ENCODE data around the gene HK3. TPM values are rescaled to one million over a fixed set of nuclear protein-coding genes. Genes with fewer than 3 reads are reported as not detected.

HK3 gene, protein sequence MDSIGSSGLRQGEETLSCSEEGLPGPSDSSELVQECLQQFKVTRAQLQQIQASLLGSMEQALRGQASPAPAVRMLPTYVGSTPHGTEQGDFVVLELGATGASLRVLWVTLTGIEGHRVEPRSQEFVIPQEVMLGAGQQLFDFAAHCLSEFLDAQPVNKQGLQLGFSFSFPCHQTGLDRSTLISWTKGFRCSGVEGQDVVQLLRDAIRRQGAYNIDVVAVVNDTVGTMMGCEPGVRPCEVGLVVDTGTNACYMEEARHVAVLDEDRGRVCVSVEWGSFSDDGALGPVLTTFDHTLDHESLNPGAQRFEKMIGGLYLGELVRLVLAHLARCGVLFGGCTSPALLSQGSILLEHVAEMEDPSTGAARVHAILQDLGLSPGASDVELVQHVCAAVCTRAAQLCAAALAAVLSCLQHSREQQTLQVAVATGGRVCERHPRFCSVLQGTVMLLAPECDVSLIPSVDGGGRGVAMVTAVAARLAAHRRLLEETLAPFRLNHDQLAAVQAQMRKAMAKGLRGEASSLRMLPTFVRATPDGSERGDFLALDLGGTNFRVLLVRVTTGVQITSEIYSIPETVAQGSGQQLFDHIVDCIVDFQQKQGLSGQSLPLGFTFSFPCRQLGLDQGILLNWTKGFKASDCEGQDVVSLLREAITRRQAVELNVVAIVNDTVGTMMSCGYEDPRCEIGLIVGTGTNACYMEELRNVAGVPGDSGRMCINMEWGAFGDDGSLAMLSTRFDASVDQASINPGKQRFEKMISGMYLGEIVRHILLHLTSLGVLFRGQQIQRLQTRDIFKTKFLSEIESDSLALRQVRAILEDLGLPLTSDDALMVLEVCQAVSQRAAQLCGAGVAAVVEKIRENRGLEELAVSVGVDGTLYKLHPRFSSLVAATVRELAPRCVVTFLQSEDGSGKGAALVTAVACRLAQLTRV
- 1 to 10 TPM in 1 of 2 donors, under 1 TPM in 1; 0.49 to 1.6 TPM for polyA plus RNA-seq

DNA sequence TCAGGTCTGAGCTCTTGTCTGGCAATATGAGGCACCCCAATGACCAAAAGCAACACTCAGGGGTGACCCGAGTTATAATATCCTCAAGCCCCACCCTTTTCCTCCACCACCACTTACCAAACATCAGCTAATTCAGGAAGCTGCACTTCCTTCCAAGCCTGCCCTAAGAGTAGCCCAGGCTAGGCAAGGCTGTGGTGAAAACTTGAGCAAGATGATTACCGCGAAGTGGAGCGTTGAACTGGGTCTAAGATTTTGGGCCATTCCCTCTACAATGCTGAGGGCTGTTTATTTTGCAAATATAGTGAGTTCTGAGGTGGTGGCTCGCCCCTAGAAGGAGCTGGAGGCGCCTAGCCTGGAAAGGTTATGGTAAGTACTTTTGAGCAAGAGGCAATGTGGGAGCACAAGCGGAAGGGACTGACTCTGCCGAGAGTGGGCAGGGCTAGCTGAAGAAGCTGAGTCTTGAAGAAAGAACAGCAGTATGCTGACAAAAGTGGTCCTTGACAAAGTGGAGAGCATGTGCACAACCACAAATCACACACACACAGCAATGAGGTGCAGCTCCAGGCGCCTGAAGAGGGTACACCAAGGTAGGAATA, at the start of gene HK3:
TSS of gene HK3 (minus strand) at position 51 of the 596 bp plus-strand sequence. CDS start 3,187 bp downstream, outside the sequence.
- H3K27ac ChIP-seq (ENCODE audit: low read depth in 2 of 2, low read length in 1 of 2): no peak within 1 kb of the TSS
- 66 to 70% methylated on average over 9 of the region's 9 CpGs for WGBS, 2 donors
- H3K9me3 ChIP-seq (ENCODE audit: control insufficient read depth in 2 of 2, insufficient read depth in 1 of 2, low read depth in 1 of 2, low read length in 1 of 2): no peaks in the 10 kb centered on the region
- H3K4me3 ChIP-seq (ENCODE audit: low read depth in 1 of 2, low read length in 2 of 2): no peak within 1 kb of the TSS
- no peaks in the 10 kb centered on the region for H3K27me3 ChIP-seq (ENCODE audit: control insufficient read depth in 1 of 2, insufficient read depth in 2 of 2, low read length in 2 of 2)
- H3K36me3 ChIP-seq (ENCODE audit: control insufficient read depth in 2 of 2, insufficient read depth in 2 of 2, low read length in 1 of 2): peaks cover 7% of the 10 kb centered on the region in 2 donors
- H3K4me1 ChIP-seq (ENCODE audit: control insufficient read depth in 2 of 2, insufficient read depth in 2 of 2, low read length in 1 of 2): no peaks in the 10 kb centered on the region

DNA sequence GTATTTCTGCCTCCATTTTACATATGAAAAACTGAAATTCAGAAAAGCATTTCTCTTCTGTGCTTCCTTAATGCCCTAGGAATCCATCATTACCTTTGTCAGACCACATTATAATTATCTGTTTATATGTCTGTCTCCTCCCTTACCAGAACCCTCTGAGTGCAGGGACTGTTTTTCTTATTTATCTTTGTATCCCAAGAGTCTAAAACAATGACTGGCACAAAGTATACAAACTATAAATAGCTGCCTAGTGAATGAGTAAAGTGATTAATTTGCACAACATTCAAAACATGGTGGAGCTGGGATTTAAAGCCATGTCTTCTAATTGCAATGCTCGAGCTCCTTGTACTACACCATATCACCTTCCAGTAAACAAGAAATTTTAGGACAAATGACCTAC, 49.3 kb upstream of the HK3 start:
- Histone ChIP-seq H3K27ac (ENCODE audit: low read depth in 2 of 2, low read length in 1 of 2) (no peak overlapping the region), H3K4me3 (ENCODE audit: low read depth in 1 of 2, low read length in 2 of 2) (no peak overlapping the region), H3K27me3 (ENCODE audit: control insufficient read depth in 1 of 2, insufficient read depth in 2 of 2, low read length in 2 of 2) (no peaks in the 10 kb centered on the region), H3K9me3 (ENCODE audit: control insufficient read depth in 2 of 2, insufficient read depth in 1 of 2, low read depth in 1 of 2, low read length in 1 of 2) (no peaks in the 10 kb centered on the region), H3K36me3 (ENCODE audit: control insufficient read depth in 2 of 2, insufficient read depth in 2 of 2, low read length in 1 of 2) (peaks cover 2% of the 10 kb centered on the region in 2 donors), H3K4me1 (ENCODE audit: control insufficient read depth in 2 of 2, insufficient read depth in 2 of 2, low read length in 1 of 2) (no peaks in the 10 kb centered on the region)
- WGBS, 2 donors: 66 to 71% methylated on average over 1 of the region's 1 CpG

DNA sequence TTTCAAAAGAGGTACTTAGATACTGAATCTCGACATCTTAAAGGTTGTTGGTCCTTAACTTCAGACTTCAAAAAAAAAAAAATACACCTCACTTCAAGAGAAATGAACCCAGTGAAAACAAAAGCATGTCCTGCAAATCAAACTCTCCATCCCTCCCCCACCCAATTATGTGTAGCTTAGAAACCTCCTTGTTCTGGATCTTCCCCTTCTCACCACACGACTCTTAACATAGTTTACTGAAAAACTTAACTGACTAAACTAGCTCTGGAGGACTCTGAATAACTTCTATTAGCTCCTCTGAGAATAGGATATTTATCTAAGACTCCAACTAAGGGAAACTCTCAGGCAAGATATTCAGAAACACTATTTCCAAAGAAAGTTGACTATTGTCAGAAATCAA, 48.7 kb upstream of the HK3 start:
- WGBS, 2 donors: 84 to 88% methylated on average over 2 of the region's 2 CpGs
- Histone ChIP-seq H3K27ac (ENCODE audit: low read depth in 2 of 2, low read length in 1 of 2) (no peak overlapping the region), H3K36me3 (ENCODE audit: control insufficient read depth in 2 of 2, insufficient read depth in 2 of 2, low read length in 1 of 2) (peaks cover 2% of the 10 kb centered on the region in 2 donors), H3K4me1 (ENCODE audit: control insufficient read depth in 2 of 2, insufficient read depth in 2 of 2, low read length in 1 of 2) (peaks cover 0 to 2% of the 10 kb centered on the region in 2 donors), H3K9me3 (ENCODE audit: control insufficient read depth in 2 of 2, insufficient read depth in 1 of 2, low read depth in 1 of 2, low read length in 1 of 2) (no peaks in the 10 kb centered on the region), H3K4me3 (ENCODE audit: low read depth in 1 of 2, low read length in 2 of 2) (no peak overlapping the region), H3K27me3 (ENCODE audit: control insufficient read depth in 1 of 2, insufficient read depth in 2 of 2, low read length in 2 of 2) (no peaks in the 10 kb centered on the region)

DNA sequence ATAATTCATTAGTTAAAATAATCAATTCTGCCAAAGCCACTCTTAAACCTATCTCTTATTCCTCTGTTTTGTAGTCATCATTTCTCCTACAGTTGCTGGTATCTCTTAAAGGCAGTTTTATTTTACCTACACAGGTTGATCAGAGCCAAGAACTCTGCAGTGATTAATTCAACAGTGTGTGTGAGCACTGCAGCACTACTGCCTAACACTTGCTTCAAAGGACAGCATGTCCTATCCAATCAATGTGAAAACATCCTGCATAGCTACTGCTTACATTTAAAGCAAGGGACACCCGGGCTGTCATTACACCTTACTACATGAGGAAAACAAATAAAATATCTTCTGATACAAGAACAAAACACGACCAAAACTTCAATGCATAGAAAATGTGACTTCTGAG, 45.1 kb upstream of the HK3 start:
- Histone ChIP-seq H3K4me3 (ENCODE audit: low read depth in 1 of 2, low read length in 2 of 2) (no peak overlapping the region), H3K36me3 (ENCODE audit: control insufficient read depth in 2 of 2, insufficient read depth in 2 of 2, low read length in 1 of 2) (peaks cover 2% of the 10 kb centered on the region in 2 donors)

DNA sequence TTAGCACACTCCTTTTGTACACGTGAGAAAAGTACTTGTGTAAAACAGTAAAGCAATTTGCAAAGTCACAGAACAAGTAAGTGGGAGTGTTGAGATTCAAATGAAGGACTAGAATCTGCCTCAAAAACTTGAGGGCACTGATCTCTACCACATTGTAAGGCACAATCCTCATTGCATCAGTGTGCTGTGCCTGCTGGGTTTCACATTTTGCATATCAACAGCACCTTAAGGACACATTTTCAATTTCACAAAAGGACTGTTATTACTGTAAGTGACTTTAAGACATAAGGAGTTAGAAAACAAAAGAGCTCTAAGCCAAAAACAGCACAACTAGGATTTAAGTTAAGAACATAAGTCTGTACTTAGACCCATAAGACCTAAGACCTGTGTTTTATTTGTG, 44.7 kb upstream of the HK3 start:
- no peaks in the 10 kb centered on the region for H3K27me3 ChIP-seq (ENCODE audit: control insufficient read depth in 1 of 2, insufficient read depth in 2 of 2, low read length in 2 of 2)
- H3K9me3 ChIP-seq (ENCODE audit: control insufficient read depth in 2 of 2, insufficient read depth in 1 of 2, low read depth in 1 of 2, low read length in 1 of 2): no peaks in the 10 kb centered on the region
- WGBS, 2 donors: 68 to 72% methylated on average over 1 of the region's 1 CpG
- peaks cover 2% of the 10 kb centered on the region in 2 donors for H3K36me3 ChIP-seq (ENCODE audit: control insufficient read depth in 2 of 2, insufficient read depth in 2 of 2, low read length in 1 of 2)
- H3K4me1 ChIP-seq (ENCODE audit: control insufficient read depth in 2 of 2, insufficient read depth in 2 of 2, low read length in 1 of 2): peaks cover 0 to 2% of the 10 kb centered on the region in 2 donors
- peak overlapping the region in 1 of 2 donors; percentile 13 for H3K27ac ChIP-seq (ENCODE audit: low read depth in 2 of 2, low read length in 1 of 2)
- no peak overlapping the region for H3K4me3 ChIP-seq (ENCODE audit: low read depth in 1 of 2, low read length in 2 of 2)

More for the DNA sequence above, 45.1 kb upstream of the HK3 start:
- WGBS, 2 donors: 62 to 66% methylated on average over 2 of the region's 2 CpGs
- peaks cover 0 to 2% of the 10 kb centered on the region in 2 donors for H3K4me1 ChIP-seq (ENCODE audit: control insufficient read depth in 2 of 2, insufficient read depth in 2 of 2, low read length in 1 of 2)
- H3K27ac ChIP-seq (ENCODE audit: low read depth in 2 of 2, low read length in 1 of 2): no peak overlapping the region
- no peaks in the 10 kb centered on the region for H3K27me3 ChIP-seq (ENCODE audit: control insufficient read depth in 1 of 2, insufficient read depth in 2 of 2, low read length in 2 of 2)
- H3K9me3 ChIP-seq (ENCODE audit: control insufficient read depth in 2 of 2, insufficient read depth in 1 of 2, low read depth in 1 of 2, low read length in 1 of 2): no peaks in the 10 kb centered on the region

DNA sequence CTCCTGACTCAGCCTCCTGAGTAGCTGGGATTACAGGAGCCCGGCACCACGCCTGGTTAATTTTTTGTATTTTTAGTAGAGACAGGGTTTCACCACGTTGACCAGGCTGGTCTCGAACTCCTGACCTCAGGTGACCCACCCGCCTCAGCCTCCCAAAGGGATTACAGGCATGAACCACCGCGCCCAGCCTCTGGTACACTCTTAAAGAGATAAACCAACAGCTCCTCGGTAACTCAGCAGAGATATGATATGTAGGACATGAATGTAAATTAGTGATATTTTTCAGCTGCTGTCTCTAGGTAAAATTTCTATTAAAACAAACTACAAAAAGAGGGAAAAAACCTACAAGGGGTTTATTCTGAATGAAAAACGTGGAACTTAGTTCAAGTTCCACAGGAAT, 42.8 kb upstream of the HK3 start:
- Histone ChIP-seq H3K36me3 (ENCODE audit: control insufficient read depth in 2 of 2, insufficient read depth in 2 of 2, low read length in 1 of 2) (peaks cover 2% of the 10 kb centered on the region in 2 donors), H3K27ac (ENCODE audit: low read depth in 2 of 2, low read length in 1 of 2) (no peak overlapping the region), H3K4me3 (ENCODE audit: low read depth in 1 of 2, low read length in 2 of 2) (no peak overlapping the region), H3K27me3 (ENCODE audit: control insufficient read depth in 1 of 2, insufficient read depth in 2 of 2, low read length in 2 of 2) (no peaks in the 10 kb centered on the region), H3K9me3 (ENCODE audit: control insufficient read depth in 2 of 2, insufficient read depth in 1 of 2, low read depth in 1 of 2, low read length in 1 of 2) (no peaks in the 10 kb centered on the region), H3K4me1 (ENCODE audit: control insufficient read depth in 2 of 2, insufficient read depth in 2 of 2, low read length in 1 of 2) (peaks cover 0 to 2% of the 10 kb centered on the region in 2 donors)
- 84 to 86% methylated on average over 9 of the region's 9 CpGs for WGBS, 2 donors

DNA sequence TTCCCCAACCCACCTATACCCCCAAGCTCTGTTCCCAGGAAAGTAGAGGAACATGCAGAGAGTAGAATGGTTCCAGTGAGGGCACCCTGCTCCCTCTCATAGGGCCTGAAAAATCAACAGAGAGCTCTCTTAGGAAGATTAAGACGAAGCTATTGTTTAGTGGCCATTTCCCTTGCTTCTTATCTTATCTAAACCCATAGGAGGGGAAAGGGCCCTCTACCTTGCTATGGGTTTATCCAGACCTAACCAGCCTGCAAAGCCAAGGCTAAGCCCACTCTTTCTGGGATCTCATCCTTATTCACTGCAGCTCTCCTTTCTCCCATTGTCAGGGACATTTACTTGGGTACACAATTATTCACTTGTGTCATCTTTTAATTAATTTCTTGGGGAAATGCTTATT, 39.3 kb upstream of the HK3 start:
- no peak overlapping the region for H3K27ac ChIP-seq (ENCODE audit: low read depth in 2 of 2, low read length in 1 of 2)
- H3K4me1 ChIP-seq (ENCODE audit: control insufficient read depth in 2 of 2, insufficient read depth in 2 of 2, low read length in 1 of 2): peaks cover 0 to 2% of the 10 kb centered on the region in 2 donors
- no peaks in the 10 kb centered on the region for H3K36me3 ChIP-seq (ENCODE audit: control insufficient read depth in 2 of 2, insufficient read depth in 2 of 2, low read length in 1 of 2)
- no peak overlapping the region for H3K4me3 ChIP-seq (ENCODE audit: low read depth in 1 of 2, low read length in 2 of 2)
- H3K9me3 ChIP-seq (ENCODE audit: control insufficient read depth in 2 of 2, insufficient read depth in 1 of 2, low read depth in 1 of 2, low read length in 1 of 2): no peaks in the 10 kb centered on the region
- H3K27me3 ChIP-seq (ENCODE audit: control insufficient read depth in 1 of 2, insufficient read depth in 2 of 2, low read length in 2 of 2): no peaks in the 10 kb centered on the region
- 81 to 94% methylated on average over 1 of the region's 1 CpG for WGBS, 2 donors

DNA sequence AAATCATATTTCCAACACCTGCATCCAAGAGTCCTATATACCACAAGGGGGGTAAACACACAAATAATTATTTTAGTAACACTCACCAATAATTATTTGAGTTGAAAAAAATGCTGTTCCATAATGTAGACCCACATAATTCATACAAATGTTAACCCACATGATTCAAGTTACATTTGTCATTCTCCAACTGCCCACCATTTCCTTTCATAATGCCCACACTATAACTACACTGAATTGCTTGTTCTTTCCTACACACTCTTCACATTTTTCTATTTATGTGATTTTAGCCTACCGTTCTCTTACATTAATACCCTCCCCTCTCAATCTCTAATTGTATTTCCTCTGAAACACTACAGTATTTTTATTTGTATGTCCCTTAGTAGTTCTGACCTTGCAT, 35.9 kb upstream of the HK3 start:
- H3K27me3 ChIP-seq (ENCODE audit: control insufficient read depth in 1 of 2, insufficient read depth in 2 of 2, low read length in 2 of 2): no peaks in the 10 kb centered on the region
- no peaks in the 10 kb centered on the region for H3K36me3 ChIP-seq (ENCODE audit: control insufficient read depth in 2 of 2, insufficient read depth in 2 of 2, low read length in 1 of 2)
- 66 to 88% methylated on average over 1 of the region's 1 CpG for WGBS, 2 donors
- H3K9me3 ChIP-seq (ENCODE audit: control insufficient read depth in 2 of 2, insufficient read depth in 1 of 2, low read depth in 1 of 2, low read length in 1 of 2): no peaks in the 10 kb centered on the region
- H3K27ac ChIP-seq (ENCODE audit: low read depth in 2 of 2, low read length in 1 of 2): no peak overlapping the region
- no peaks in the 10 kb centered on the region for H3K4me1 ChIP-seq (ENCODE audit: control insufficient read depth in 2 of 2, insufficient read depth in 2 of 2, low read length in 1 of 2)
- no peak overlapping the region for H3K4me3 ChIP-seq (ENCODE audit: low read depth in 1 of 2, low read length in 2 of 2)

DNA sequence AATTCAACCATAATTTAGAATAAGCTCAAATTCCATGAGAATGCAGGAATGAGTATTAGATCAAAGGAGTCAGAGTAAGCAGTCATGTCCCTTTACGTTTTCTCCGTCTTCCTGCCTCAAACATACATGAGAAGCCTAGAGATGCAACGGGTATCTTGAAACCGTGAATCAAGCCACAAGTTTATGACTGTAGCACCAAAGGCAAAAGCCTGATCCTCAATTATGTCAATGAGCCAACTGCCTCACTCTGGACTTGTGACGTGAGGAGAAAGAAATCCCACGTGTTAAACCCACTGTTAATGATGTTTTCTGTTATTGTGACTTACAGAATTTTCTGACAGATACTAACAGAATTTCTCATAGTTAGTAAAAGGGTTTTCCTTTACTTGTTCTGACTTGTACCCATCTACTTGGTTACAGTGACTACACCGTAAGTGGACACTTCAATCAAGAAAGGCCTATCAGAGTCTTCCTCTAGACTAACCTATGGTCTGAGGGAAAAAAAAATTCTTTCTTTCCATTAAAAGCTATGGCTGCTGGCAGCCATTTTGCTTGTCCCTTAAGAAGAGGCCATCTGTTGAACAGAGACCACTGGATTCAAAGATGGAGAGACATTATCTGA, 35.3 kb upstream of the HK3 start:
- H3K36me3 ChIP-seq (ENCODE audit: control insufficient read depth in 2 of 2, insufficient read depth in 2 of 2, low read length in 1 of 2): no peaks in the 10 kb centered on the region
- no peak overlapping the region for H3K27ac ChIP-seq (ENCODE audit: low read depth in 2 of 2, low read length in 1 of 2)
- no peaks in the 10 kb centered on the region for H3K9me3 ChIP-seq (ENCODE audit: control insufficient read depth in 2 of 2, insufficient read depth in 1 of 2, low read depth in 1 of 2, low read length in 1 of 2)
- WGBS, 2 donors: 88 to 91% methylated on average over 7 of the region's 7 CpGs
- H3K4me1 ChIP-seq (ENCODE audit: control insufficient read depth in 2 of 2, insufficient read depth in 2 of 2, low read length in 1 of 2): no peaks in the 10 kb centered on the region
- H3K27me3 ChIP-seq (ENCODE audit: control insufficient read depth in 1 of 2, insufficient read depth in 2 of 2, low read length in 2 of 2): no peaks in the 10 kb centered on the region
- H3K4me3 ChIP-seq (ENCODE audit: low read depth in 1 of 2, low read length in 2 of 2): no peak overlapping the region

Data from esophagus (tissue), 2 donors.